ENCODE measurements around the gene GEMIN7.
"Not testable (repeated sequence)": the region's sequence is repeated elsewhere in the genome, so short reads cannot be mapped to it uniquely, and the experiment has no call there.

The GEMIN7 gene

GRCh38 chr19:45104658-45105349 is 25.7 kb downstream of the GEMIN7 start:
- DNase-seq (ENCODE audit: low read depth in 2 of 2): no peak

- DNase-seq (ENCODE audit: low read depth in 2 of 2): not testable (repeated sequence)
Measured at GRCh38 chr19:45106363-45106762, 27.3 kb downstream of the GEMIN7 start.

- no peak for DNase-seq (ENCODE audit: low read depth in 2 of 2)
Measured at GRCh38 chr19:45107621-45108150, 28.6 kb downstream of the GEMIN7 start.

GRCh38 chr19:45110851-45111266 is 31.8 kb downstream of the GEMIN7 start:
- DNase-seq (ENCODE audit: low read depth in 2 of 2): no peak

- DNase-seq (ENCODE audit: low read depth in 2 of 2): no peak
Measured at GRCh38 chr19:45112111-45112827, 33.2 kb downstream of the GEMIN7 start.

GRCh38 chr19:45113628-45114027 is 34.6 kb downstream of the GEMIN7 start:
- DNase-seq (ENCODE audit: low read depth in 2 of 2): no peak

- no peak for DNase-seq (ENCODE audit: low read depth in 2 of 2)
Measured at GRCh38 chr19:45114116-45114515, 35.1 kb downstream of the GEMIN7 start.

- no peak for DNase-seq (ENCODE audit: low read depth in 2 of 2)
Measured at GRCh38 chr19:45115809-45116615, 37.0 kb downstream of the GEMIN7 start.

- DNase-seq (ENCODE audit: low read depth in 2 of 2): peak; percentile 39 to 67
Measured at GRCh38 chr19:45117167-45117594, 38.1 kb downstream of the GEMIN7 start.

GRCh38 chr19:45117671-45118070 is 38.6 kb downstream of the GEMIN7 start:
- no peak for DNase-seq (ENCODE audit: low read depth in 2 of 2)

GRCh38 chr19:45118106-45118505 is 39.0 kb downstream of the GEMIN7 start:
- DNase-seq (ENCODE audit: low read depth in 2 of 2): no peak

GRCh38 chr19:45118591-45119355 is 39.7 kb downstream of the GEMIN7 start:
- not testable (repeated sequence) for DNase-seq (ENCODE audit: low read depth in 2 of 2)

GRCh38 chr19:45119582-45119981 is 40.5 kb downstream of the GEMIN7 start:
- no peak for DNase-seq (ENCODE audit: low read depth in 2 of 2)

- DNase-seq (ENCODE audit: low read depth in 2 of 2): no peak
Measured at GRCh38 chr19:45121827-45122345, 42.8 kb downstream of the GEMIN7 start.

- no peak for DNase-seq (ENCODE audit: low read depth in 2 of 2)
Measured at GRCh38 chr19:45122832-45123231, 43.8 kb downstream of the GEMIN7 start.

GRCh38 chr19:45123440-45123850 is 44.4 kb downstream of the GEMIN7 start:
- no peak for DNase-seq (ENCODE audit: low read depth in 2 of 2)

- no peak for DNase-seq (ENCODE audit: low read depth in 2 of 2)
Measured at GRCh38 chr19:45124021-45124420, 45.0 kb downstream of the GEMIN7 start.

GRCh38 chr19:45125360-45125759 is 46.3 kb downstream of the GEMIN7 start:
- DNase-seq (ENCODE audit: low read depth in 2 of 2): no peak

- DNase-seq (ENCODE audit: low read depth in 2 of 2): peak; percentile 32 to 40
Measured at GRCh38 chr19:45125975-45126493, 47.0 kb downstream of the GEMIN7 start.

GRCh38 chr19:45126654-45127053 is 47.6 kb downstream of the GEMIN7 start:
- no peak for DNase-seq (ENCODE audit: low read depth in 2 of 2)

GRCh38 chr19:45128146-45128545 is 49.1 kb downstream of the GEMIN7 start:
- no peak for DNase-seq (ENCODE audit: low read depth in 2 of 2)
